ENCODE measurements around the gene CAPN9.

- TF ChIP-seq CTCF (IDR thresholded peaks at IDR 0.05) (no peak), EZH2 (IDR thresholded peaks at IDR 0.05) (no peak), EZH2phosphoT487 (IDR thresholded peaks at IDR 0.05) (no peak)
Measured at GRCh38 chr1:230836793-230837192, 89.6 kb downstream of the CAPN9 start.

All from neural progenitor cell (in vitro differentiated cells).